NK-92 treated with Interleukin-12 subunit alpha and Interleukin-12 subunit beta, amount 100 ng/mL, for 24 hours (cell line): Measurements from ENCODE around the gene PLSCR5.

Experiments
- DNase-seq: peaks from one replicate; lab custom pipeline; 2025; lab: John Stamatoyannopoulos, UW

Gene PLSCR5

GRCh38 chr3:146605106-146605505 lies at the start of gene PLSCR5:
PLSCR5 (minus strand) TSS chr3:146605346; CDS start chr3:146605212, 134 bp downstream.
- DNase-seq: no peak

DNA sequence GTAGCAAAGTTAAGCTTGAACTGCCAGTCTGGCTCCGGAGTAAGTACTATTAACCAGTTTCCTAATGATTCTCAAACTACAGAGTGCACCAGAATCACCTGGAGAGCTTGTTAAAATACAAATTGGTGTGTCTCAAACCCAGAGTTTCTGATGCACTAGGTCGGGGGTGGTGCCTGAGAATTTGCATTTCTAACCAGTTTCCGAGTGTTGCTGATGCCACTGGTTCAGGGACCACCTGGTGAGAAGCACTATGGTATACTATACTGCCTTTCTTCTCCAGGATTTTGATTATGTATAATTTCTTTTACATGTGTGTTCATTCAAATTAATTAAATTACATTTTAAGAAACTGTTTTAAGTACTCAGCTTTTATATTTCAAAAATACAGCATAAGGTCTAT lies 48.8 kb upstream of the PLSCR5 start:
- no peak for DNase-seq

GRCh38 chr3:146650691-146651442 lies 45.7 kb upstream of the PLSCR5 start:
- no peak for DNase-seq

GRCh38 chr3:146646261-146646660 lies 41.1 kb upstream of the PLSCR5 start:
- no peak for DNase-seq

GRCh38 chr3:146640955-146641867 lies 36.1 kb upstream of the PLSCR5 start:
- no peak for DNase-seq

DNA sequence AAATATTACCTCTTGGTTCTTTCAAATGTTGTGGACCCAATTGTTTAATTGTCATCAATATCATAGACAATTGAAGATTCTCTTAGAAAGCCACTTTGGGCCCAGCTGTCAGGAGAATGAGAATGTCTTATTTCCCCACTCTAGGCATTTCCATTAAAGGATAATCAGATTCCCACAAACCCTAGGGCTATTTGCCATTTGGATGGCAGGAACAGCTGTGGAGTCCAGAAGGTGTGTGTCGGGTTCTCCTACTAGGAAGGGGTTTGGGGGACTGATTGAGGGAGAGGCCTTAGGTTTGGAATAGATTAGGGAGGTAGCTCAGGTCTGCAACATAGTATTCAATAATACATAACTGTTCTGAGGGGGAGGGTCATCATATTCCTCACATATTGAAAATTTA lies 35.2 kb upstream of the PLSCR5 start:
- DNase-seq: no peak

- DNase-seq: no peak
Measured at GRCh38 chr3:146638718-146639117, 33.6 kb upstream of the PLSCR5 start.

GRCh38 chr3:146637871-146638270 lies 32.7 kb upstream of the PLSCR5 start:
- DNase-seq: no peak

DNA sequence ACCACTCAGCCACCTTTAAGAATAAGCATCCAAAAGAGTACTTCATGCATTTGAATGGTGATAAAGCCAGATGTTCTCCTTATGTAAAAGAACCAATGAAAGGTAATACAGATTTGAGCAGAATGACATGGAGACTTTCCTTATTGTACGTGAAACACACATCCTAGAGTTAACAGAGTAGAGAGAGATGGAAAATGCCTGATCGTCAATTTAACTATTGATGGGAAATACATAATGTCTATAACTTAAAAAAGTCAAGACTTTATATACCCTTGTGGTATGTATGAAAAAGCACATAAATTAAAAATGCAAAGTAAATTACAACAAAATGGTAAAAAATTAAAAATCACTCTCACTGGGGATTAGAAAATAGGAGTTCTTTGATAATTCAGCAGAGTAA lies 31.7 kb upstream of the PLSCR5 start:
- DNase-seq: no peak

GRCh38 chr3:146634346-146634745 lies 29.2 kb upstream of the PLSCR5 start:
- no peak for DNase-seq

DNA sequence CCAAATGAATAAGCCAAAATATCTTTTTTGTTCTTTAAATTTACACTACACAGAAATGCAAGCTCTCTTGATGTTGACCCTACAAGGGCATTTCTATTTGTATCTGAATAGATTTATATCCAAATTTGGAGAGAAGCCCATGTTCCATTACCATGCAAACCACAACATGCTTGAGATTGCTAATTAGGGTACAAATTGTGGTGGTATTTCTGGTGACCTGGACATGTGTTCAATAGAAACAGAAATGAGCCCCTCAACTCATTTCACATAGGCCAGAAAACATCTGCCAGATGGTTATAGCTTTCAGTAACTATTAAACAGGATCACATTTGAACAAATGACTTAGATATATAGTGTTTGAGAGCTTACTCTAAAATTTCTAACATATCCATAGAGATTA lies 23.5 kb upstream of the PLSCR5 start:
- DNase-seq: no peak

GRCh38 chr3:146626403-146627122 lies 21.4 kb upstream of the PLSCR5 start:
- DNase-seq: no peak

DNA sequence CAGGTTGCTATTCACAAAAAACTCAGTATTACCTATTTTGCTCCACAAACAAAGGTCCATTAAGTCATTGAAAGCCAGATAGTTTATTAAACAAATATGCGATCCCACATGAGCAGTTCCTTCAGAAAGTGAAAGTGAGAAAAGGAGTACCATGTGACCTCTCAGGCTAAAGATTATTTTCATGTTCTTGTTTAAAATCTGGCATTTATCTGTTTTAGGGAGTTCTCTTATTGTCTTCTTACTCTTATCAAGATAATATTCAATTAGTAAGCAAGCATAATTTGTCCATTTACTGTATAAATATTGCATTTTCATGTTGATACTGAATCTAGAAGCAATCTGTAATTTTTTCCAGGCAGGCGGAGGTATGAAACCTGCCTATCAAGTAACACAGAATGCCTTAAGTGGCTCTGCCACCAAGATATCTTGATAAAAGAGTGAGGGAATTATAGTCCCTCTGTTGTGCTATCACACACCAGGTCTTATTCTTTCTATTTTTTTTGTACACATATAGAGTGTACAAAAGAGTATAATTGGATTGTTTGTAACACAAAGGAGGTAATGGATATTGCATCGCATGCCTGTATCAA lies 20.1 kb upstream of the PLSCR5 start:
- DNase-seq: no peak

DNA sequence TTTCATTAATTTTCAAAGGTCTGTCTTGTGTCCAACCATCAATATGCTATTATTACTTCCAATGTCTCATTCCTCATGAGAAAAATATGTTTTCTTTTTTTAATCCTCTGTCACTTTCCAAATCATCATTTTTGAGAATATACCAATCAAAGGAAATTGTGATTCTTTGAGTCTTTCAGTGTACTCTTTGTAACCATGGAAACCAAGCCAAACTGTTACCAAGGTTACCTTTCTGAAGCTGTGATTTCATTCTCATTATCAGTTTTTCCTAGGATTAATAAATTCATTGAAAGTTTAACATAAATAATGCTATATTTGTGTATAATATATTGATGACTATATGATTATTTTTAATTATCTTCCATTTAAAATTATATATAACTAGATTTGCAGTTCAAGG lies 16.6 kb upstream of the PLSCR5 start:
- DNase-seq: no peak

DNA sequence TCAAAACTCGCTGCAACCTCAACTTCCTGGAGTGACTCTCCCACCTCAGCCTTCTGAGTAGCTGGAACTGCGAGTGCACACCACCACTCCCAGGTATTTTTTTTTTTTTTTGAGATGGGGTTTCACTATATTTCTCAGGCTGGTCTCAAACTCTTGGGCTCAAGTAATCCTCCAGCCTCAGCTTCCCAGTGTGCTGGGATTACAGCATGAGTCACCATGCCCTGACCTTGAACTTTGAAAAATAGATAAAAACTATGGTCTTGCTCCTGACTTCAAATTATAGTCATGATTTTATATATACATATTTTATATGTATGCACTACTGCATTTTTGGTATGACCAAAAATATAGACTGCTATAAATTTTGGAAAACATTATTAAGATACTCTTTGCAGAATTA lies 6.9 kb upstream of the PLSCR5 start:
- no peak for DNase-seq

DNA sequence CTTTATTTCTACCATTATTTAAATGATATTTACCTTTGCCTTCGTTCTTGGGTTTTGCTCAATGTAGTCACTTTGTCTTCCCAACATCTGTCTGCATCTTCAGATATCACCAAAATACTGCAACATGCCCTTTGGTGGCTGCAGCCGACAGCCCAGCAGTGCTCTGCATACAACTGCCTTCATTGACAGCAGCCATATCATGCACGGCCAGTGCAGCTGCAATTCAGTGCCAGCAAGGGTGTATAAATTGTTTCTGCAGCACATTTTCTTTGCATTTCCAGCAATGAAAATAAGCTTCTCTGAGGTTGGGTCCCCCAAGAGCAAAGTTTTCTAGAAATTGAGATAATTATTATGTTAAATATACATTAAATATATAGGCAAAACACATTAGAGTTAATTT lies 6.0 kb upstream of the PLSCR5 start:
- DNase-seq: no peak

- DNase-seq: no peak
Measured at GRCh38 chr3:146598535-146598934, 6.6 kb downstream of the PLSCR5 start.

GRCh38 chr3:146594843-146595482 lies 10.2 kb downstream of the PLSCR5 start:
- no peak for DNase-seq

DNA sequence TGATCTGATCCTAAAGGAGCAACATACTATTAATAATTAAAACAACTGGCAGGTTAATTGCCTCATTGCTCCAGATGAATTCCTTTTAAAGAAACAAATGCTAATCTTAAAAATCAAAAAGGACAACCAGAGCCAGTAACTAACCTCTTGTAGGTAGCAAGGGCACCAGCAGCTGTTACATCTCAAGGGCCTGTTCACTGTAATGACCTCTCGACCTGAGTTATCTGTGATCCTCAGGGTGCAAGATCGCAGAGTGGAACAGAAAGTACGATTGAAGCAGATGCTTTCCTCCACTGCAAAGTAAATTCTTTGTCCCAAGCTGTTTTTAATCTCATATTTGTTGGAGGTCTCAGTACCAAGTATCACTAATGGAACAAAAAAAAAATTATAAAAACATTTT lies 11.4 kb downstream of the PLSCR5 start:
- DNase-seq: no peak

DNA sequence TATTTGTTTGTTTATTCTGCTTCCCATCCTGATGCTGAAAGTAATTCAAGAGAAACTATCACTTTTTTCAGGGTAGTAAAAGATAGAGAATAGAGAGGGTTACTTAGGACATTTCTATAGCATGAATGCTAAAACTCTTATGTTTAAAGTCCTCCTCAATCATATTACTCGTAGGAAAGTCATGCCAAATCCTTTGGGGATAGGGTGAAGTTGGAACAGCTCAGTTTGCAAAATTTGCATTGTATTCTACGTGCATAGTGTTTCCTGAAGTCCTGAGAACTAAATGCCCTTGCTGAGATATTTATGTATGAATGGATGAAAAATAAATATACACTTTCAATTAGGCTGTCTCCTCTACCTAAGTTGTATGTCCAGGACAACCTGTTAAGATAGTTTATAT lies 14.6 kb downstream of the PLSCR5 start:
- DNase-seq: no peak

DNA sequence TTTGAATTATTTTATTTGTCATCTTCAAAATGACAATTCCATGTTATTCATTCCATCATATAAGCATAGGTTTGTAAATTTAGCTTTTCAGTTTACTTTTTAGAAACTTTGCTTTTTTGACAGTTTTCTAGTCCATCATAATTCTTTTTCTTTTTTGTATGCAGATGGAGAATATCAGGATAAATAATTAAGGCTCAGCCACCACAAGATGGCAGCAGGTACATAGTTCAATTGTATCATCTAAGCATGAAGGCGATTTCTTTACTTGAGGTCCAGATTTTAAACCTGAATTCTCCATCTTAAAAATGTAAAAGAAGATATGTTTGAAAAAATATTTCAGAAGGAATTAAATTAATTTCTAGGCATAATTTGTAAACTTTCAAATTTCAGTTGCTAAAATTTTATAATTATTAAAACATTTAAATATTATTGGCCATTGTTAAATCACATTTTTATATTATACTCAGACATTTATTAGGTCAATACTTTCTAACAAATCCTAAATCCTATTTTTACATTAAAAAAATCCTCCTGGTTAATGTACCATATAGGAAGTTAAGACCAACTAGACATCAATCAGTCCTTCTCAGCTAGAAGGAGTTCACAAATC lies 15.1 kb downstream of the PLSCR5 start:
- no peak for DNase-seq
